Gastrocnemius medialis (tissue), 4 donors: ENCODE measurements around the gene ZEB2. TPM values are rescaled to one million over a fixed set of nuclear protein-coding genes. Genes with fewer than 3 reads are reported as not detected.

Experiments
- ATAC-seq, 2 donors: fragments of 150-250 bp; one replicate each; pipeline ENCODE4 v1.9.1; 2016
- DNase-seq, 2 donors: peaks; one replicate each; pipeline ENCODE4 v3.0.0-alpha.2; 2019
- H3K27ac ChIP-seq, 4 donors: fragments of 200-600 bp; sonication (generic); 1 replicate in 1 of 4; 2 replicates in 3 of 4; pipeline ENCODE4 v1.5.1; 2016 to 2018; ENCODE audit warnings: mild to moderate bottlenecking in 2 of 4, moderate library complexity in 1 of 4
- H3K27me3 ChIP-seq, 3 donors: fragments of 200-600 bp; sonication (generic) in 2 of 3; 1 replicate in 1 of 3; 2 replicates in 2 of 3; pipeline versions ENCODE4 v1.5.1 to v1.6.0; 2016 to 2019; ENCODE audit warnings: mild to moderate bottlenecking in 1 of 3, moderate library complexity in 1 of 3
- H3K36me3 ChIP-seq, 2 donors: fragments of 200-600 bp; sonication (generic) in 1 of 2; one replicate each; pipeline ENCODE4 v1.5.1; 2017 to 2018
- H3K4me1 ChIP-seq, 2 donors: fragments of 200-600 bp; sonication (generic) in 1 of 2; one replicate each; pipeline ENCODE4 v1.5.1; 2016 to 2017; ENCODE audit warnings: mild to moderate bottlenecking in 2 of 2
- H3K4me3 ChIP-seq, 4 donors: fragments of 200-600 bp; sonication (generic) in 3 of 4; 1 replicate in 1 of 4; 2 replicates in 3 of 4; pipeline ENCODE4 v1.5.1; 2016 to 2019; ENCODE audit warnings: mild to moderate bottlenecking in 2 of 4
- H3K9me3 ChIP-seq, 3 donors: fragments of 200-600 bp; sonication (generic) in 2 of 3; 1 replicate in 1 of 3; 2 replicates in 2 of 3; pipeline ENCODE4 v1.5.1; 2016 to 2019
- POLR2A ChIP-seq, 2 donors: fragments of 450-650 bp; IDR thresholded peaks; one replicate each; pipeline ENCODE4 v1.6.1; 2017; ENCODE audit warnings: antibody characterized with exemption in 2 of 2, mild to moderate bottlenecking in 2 of 2, moderate library complexity in 2 of 2
- in situ Hi-C, 4 donors: fragments of 200-750 bp; cut with MboI; loops; one replicate each; pipeline versions ENCODE4 v1.15.0 to v1.8.0; 2017; ENCODE audit warnings: low sequenced_read_pairs in 4 of 4
- intact Hi-C: fragments of 100-400 bp; cut with DNase I; formaldehyde crosslinking; loops from one replicate; pipeline ENCODE4 v1.15.1; 2023; ENCODE audit warnings: low total_unique reads
- total RNA-seq, 4 donors: library from RNA; depleted of rRNA; stranded (reverse); fragments of >200 nt; gene quantifications; one replicate each; pipeline versions ENCODE4 v1.1.0 to v1.2.3, GENCODE V29; 2016
- TF ChIP-seq, protein P1 (sequence below), 5 experiments: fragments of 450-650 bp in 3 of 5; fragments of 200-600 bp in 2 of 5; sonication (generic) in 2 of 5; IDR thresholded peaks in 4 of 5; conservative IDR thresholded peaks in 1 of 5; 1 replicate in 4 of 5; 2 replicates in 1 of 5; pipeline ENCODE4 v1.5.1; 2016 to 2019; ENCODE audit warnings: antibody characterized with exemption in 5 of 5, mild to moderate bottlenecking in 3 of 5, moderate library complexity in 3 of 5

ZEB2 gene
- total RNA-seq, 4 donors from 2014 or later: 21.2 to 27.6 (median 22.9) TPM

- H3K4me3 ChIP-seq: no peak overlapping the region
- DNase-seq: peak in 1 of 2 donors; percentile 25
- H3K36me3 ChIP-seq: no peaks in the 10 kb centered on the region
- H3K27ac ChIP-seq: peak overlapping the region; percentile 6 to 19 (median 8)
- no peaks in the 10 kb centered on the region for H3K4me1 ChIP-seq
- intact Hi-C loops: no loop called here
- no peaks in the 10 kb centered on the region for H3K27me3 ChIP-seq
- in situ Hi-C loops: no loop called here
- no peaks in the 10 kb centered on the region for H3K9me3 ChIP-seq
- TF ChIP-seq POLR2A (IDR thresholded peaks at IDR 0.05): no peak
- TF ChIP-seq, protein P1, sequence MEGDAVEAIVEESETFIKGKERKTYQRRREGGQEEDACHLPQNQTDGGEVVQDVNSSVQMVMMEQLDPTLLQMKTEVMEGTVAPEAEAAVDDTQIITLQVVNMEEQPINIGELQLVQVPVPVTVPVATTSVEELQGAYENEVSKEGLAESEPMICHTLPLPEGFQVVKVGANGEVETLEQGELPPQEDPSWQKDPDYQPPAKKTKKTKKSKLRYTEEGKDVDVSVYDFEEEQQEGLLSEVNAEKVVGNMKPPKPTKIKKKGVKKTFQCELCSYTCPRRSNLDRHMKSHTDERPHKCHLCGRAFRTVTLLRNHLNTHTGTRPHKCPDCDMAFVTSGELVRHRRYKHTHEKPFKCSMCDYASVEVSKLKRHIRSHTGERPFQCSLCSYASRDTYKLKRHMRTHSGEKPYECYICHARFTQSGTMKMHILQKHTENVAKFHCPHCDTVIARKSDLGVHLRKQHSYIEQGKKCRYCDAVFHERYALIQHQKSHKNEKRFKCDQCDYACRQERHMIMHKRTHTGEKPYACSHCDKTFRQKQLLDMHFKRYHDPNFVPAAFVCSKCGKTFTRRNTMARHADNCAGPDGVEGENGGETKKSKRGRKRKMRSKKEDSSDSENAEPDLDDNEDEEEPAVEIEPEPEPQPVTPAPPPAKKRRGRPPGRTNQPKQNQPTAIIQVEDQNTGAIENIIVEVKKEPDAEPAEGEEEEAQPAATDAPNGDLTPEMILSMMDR (IDR thresholded peaks at IDR 0.05 in 4 of 5, conservative IDR thresholded peaks at IDR 0.05 in 1 of 5): no peak
- peak; percentile 86 to 88 for ATAC-seq
Observed at GRCh38 chr2:144414324-144414845, 105.5 kb downstream of the ZEB2 start.

DNA sequence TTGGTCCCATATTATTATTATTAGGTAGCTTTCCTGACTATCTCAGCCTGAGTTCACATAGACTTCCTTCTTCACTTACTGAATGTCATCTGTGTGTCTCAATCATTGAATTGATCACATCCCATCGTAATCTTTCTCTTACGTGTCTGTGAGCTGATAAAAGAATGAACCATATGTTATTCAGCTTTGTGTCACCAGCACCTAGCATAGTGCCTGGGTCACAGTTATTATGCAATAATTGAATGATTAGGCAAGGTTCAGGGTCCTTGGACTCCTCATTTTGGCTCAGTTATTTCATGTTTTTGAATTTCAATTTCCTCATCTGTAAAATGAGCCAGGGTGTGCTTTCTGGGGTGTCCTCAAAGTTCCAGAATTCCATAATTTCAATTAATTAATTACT, 107.2 kb downstream of the ZEB2 start:
- DNase-seq: no peak
- Histone ChIP-seq H3K4me1 (no peaks in the 10 kb centered on the region), H3K27ac (no peak overlapping the region), H3K27me3 (no peaks in the 10 kb centered on the region), H3K9me3 (no peaks in the 10 kb centered on the region), H3K4me3 (no peak overlapping the region), H3K36me3 (no peaks in the 10 kb centered on the region)
- intact Hi-C loops (no loop called here), in situ Hi-C loops (no loop called here)
- peak; percentile 31 to 57 for ATAC-seq
- TF ChIP-seq, protein P1 (IDR thresholded peaks at IDR 0.05 in 4 of 5, conservative IDR thresholded peaks at IDR 0.05 in 1 of 5): no peak
- no peak for TF ChIP-seq POLR2A (IDR thresholded peaks at IDR 0.05)

DNA sequence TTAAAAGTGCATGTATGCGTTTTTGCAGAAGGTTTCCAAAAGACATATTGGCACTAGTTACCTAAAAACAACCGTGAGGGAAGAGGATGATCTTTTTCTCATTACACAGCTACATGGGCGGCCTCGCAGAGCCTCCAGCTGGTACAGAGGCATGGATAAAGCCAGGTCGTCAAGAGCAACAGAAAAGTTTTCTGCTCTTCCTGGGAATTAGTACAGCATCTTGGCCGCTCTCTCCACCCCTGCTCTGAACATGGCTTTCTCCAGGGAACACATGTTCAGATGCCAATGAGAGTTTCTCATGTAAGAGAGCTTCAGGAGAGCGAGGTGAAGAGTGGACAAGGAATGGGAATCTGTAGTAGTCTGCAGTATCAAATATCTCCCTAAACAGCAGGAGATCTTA, 108.4 kb downstream of the ZEB2 start:
- Histone ChIP-seq H3K9me3 (no peaks in the 10 kb centered on the region), H3K27me3 (no peaks in the 10 kb centered on the region), H3K4me1 (no peaks in the 10 kb centered on the region), H3K27ac (no peak overlapping the region), H3K36me3 (no peaks in the 10 kb centered on the region), H3K4me3 (no peak overlapping the region)
- intact Hi-C loops: no loop called here
- no peak for ATAC-seq
- DNase-seq: no peak
- in situ Hi-C loops: no loop called here
- no peak for TF ChIP-seq POLR2A (IDR thresholded peaks at IDR 0.05)
- TF ChIP-seq, protein P1 (IDR thresholded peaks at IDR 0.05 in 4 of 5, conservative IDR thresholded peaks at IDR 0.05 in 1 of 5): no peak

GRCh38 chr2:144409241-144409640, 110.7 kb downstream of the ZEB2 start:
- H3K4me3 ChIP-seq: no peak overlapping the region
- peaks cover 5 to 7% of the 10 kb centered on the region in 2 donors for H3K4me1 ChIP-seq
- H3K27ac ChIP-seq: no peak overlapping the region
- no peaks in the 10 kb centered on the region for H3K36me3 ChIP-seq
- intact Hi-C loops: no loop called here
- in situ Hi-C loops: no loop called here
- DNase-seq (no peak), ATAC-seq (no peak)
- no peaks in the 10 kb centered on the region for H3K9me3 ChIP-seq
- no peak for TF ChIP-seq POLR2A (IDR thresholded peaks at IDR 0.05)
- TF ChIP-seq, protein P1 (IDR thresholded peaks at IDR 0.05 in 4 of 5, conservative IDR thresholded peaks at IDR 0.05 in 1 of 5): no peak
- H3K27me3 ChIP-seq: no peaks in the 10 kb centered on the region

DNA sequence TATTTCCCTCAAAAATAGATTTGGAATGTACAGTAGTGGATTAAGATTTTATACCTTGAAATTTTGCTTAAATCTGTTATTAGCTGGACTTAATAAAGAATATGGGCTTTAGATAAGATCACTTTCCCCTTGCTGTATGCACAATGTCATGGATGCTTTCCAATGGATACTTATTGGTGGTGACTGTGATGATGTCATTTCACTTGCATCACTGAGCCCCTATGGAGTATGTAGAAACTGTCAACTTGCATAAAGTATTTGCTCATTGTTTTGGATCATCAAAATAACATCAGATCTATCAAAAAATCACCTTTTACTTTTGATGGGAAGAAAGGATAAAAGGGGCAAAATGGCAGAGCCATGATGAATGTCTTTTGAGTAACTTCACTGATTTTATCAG, 112.7 kb downstream of the ZEB2 start:
- ATAC-seq (no peak), DNase-seq (no peak)
- peaks cover 8 to 9% of the 10 kb centered on the region in 2 donors for H3K4me1 ChIP-seq
- H3K36me3 ChIP-seq: no peaks in the 10 kb centered on the region
- H3K27me3 ChIP-seq: no peaks in the 10 kb centered on the region
- H3K4me3 ChIP-seq: no peak overlapping the region
- intact Hi-C loops (no loop called here), in situ Hi-C loops (no loop called here)
- H3K27ac ChIP-seq: no peak overlapping the region
- no peaks in the 10 kb centered on the region for H3K9me3 ChIP-seq
- TF ChIP-seq, protein P1 (IDR thresholded peaks at IDR 0.05 in 4 of 5, conservative IDR thresholded peaks at IDR 0.05 in 1 of 5): no peak
- TF ChIP-seq POLR2A (IDR thresholded peaks at IDR 0.05): no peak
